Astrocyte (in vitro differentiated cells and primary cell): ENCODE results near the gene SFXN3. TPM values are rescaled to one million over a fixed set of nuclear protein-coding genes. Genes with fewer than 3 reads are reported as not detected.

Experiments used
- DNase-seq: peaks from one replicate; pipeline ENCODE4 v3.0.0-alpha.2; 2010; ENCODE audit warnings: low read depth
- FAIRE-seq: peaks from 2 replicates; lab custom pipeline; 2011; peaks lifted over from hg19 to GRCh38; lab: Jason Lieb, UNC
- H2AFZ ChIP-seq: 2 replicates; pipeline ENCODE4 v1.6.0; 2012; ENCODE audit warnings: low read depth, low read length, inconsistent platforms
- H3K27ac ChIP-seq: 2 replicates; pipeline ENCODE4 v1.5.1; 2011; ENCODE audit warnings: low read depth, low read length, inconsistent platforms
- H3K27me3 ChIP-seq: 2 replicates; pipeline ENCODE4 v1.6.0; 2011; ENCODE audit warnings: low read length, inconsistent platforms; ENCODE audit not compliant: insufficient read depth
- H3K36me3 ChIP-seq: 2 replicates; pipeline ENCODE4 v1.5.1; 2011; ENCODE audit warnings: low read length, inconsistent platforms; ENCODE audit not compliant: insufficient read depth
- H3K4me1 ChIP-seq: 2 replicates; pipeline ENCODE4 v1.5.1; 2011; ENCODE audit warnings: low read length, inconsistent platforms; ENCODE audit not compliant: insufficient read depth
- H3K4me2 ChIP-seq: 2 replicates; pipeline ENCODE4 v1.6.0; 2012; ENCODE audit warnings: low read length, inconsistent platforms
- H3K4me3 ChIP-seq: 2 replicates; pipeline ENCODE4 v1.5.1; 2011; ENCODE audit warnings: low read depth, mild to moderate bottlenecking, low read length, inconsistent platforms; ENCODE audit not compliant: insufficient read depth
- H3K79me2 ChIP-seq: 2 replicates; pipeline ENCODE4 v1.6.0; 2012; ENCODE audit warnings: mild to moderate bottlenecking, low read length, inconsistent platforms; ENCODE audit not compliant: insufficient read depth
- H3K9ac ChIP-seq: 2 replicates; pipeline ENCODE4 v1.6.0; 2012; ENCODE audit warnings: mild to moderate bottlenecking, low read length, inconsistent platforms
- H3K9me3 ChIP-seq: 2 replicates; pipeline ENCODE4 v1.5.1; 2012; ENCODE audit warnings: low read depth, mild to moderate bottlenecking, low read length, inconsistent platforms; ENCODE audit not compliant: insufficient read depth
- H4K20me1 ChIP-seq: 2 replicates; pipeline ENCODE4 v1.6.0; 2012; ENCODE audit warnings: low read length, inconsistent platforms; ENCODE audit not compliant: insufficient read depth
- H3K27ac Mint-ChIP-seq: one replicate; pipeline ENCODE4 v1.8.0; 2021; ENCODE audit warnings: mild to moderate bottlenecking, mixed read lengths; ENCODE audit not compliant: unreplicated experiment
- H3K27me3 Mint-ChIP-seq: one replicate; pipeline ENCODE4 v1.8.0; 2021; ENCODE audit warnings: low read depth, mixed read lengths; ENCODE audit not compliant: unreplicated experiment
- H3K36me3 Mint-ChIP-seq: one replicate; pipeline ENCODE4 v1.8.0; 2021; ENCODE audit warnings: low read depth, mixed read lengths; ENCODE audit not compliant: unreplicated experiment
- H3K4me1 Mint-ChIP-seq: one replicate; pipeline ENCODE4 v1.8.0; 2021; ENCODE audit warnings: low read depth, mixed read lengths; ENCODE audit not compliant: unreplicated experiment
- H3K4me3 Mint-ChIP-seq: one replicate; pipeline ENCODE4 v1.8.0; 2021; ENCODE audit warnings: mild to moderate bottlenecking, moderate library complexity, mixed read lengths; ENCODE audit not compliant: unreplicated experiment
- H3K9me3 Mint-ChIP-seq: one replicate; pipeline ENCODE4 v1.8.0; 2021; ENCODE audit warnings: mild to moderate bottlenecking, mixed read lengths; ENCODE audit not compliant: unreplicated experiment
- EZH2 ChIP-seq: IDR thresholded peaks from 2 replicates; pipeline ENCODE4 v1.6.1; 2012; ENCODE audit warnings: mild to moderate bottlenecking, low read length, inconsistent platforms; ENCODE audit not compliant: insufficient read depth
- total RNA-seq: library from RNA; stranded (reverse); gene quantifications from 2 replicates; pipeline ENCODE4 v1.2.1, GENCODE V29; 2021
- TF ChIP-seq, protein P1 (sequence below): IDR thresholded peaks from 2 replicates; pipeline ENCODE4 v1.5.1; 2011; ENCODE audit warnings: low read depth, mild to moderate bottlenecking, inconsistent platforms, low read length, moderate library complexity; ENCODE audit not compliant: insufficient read depth

Gene SFXN3
- total RNA-seq, 1 donor from 2014 or later: 68.3 TPM

DNA sequence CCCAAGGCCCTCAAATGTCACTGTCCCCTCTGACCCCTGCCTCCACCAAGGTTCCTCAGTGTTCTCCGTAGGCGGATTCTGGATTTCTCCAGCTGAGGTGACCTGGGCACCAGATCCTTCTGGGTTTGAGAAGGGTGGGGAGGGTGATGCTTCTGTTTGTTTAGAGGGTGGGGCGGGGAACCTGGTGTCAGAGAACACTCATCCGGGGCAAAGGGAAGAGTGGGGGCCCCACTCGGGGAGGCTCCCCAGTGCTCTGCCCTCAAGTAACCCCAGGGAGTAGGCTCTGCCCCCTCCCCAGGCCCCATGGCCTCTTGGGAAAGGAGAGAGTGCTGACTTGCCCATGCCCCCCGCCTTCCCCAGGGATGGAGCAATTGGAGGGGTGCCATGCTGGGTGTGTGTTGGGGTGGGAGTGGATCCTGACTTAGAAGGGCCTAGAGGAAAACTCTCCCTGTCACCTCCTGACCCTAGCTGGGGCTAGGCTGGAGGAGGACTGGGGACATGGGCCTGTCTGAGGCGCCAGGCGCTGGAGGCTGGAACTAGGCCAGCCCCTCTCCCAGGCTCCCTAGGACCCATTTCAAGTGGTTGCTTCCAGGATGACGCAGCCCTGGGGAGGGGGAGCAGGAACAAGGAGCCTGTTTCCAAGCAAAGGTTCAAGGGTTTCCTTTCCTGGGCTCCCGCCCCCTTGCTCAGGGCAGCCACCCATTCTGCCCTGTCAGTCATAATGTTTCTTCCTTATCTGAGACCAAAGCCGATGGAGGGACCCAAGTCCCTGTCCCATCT, 58.7 kb downstream of the SFXN3 start:
- Histone ChIP-seq H4K20me1 (no peaks in the 10 kb centered on the region), H3K27me3 (peaks cover 61% of the 10 kb centered on the region), H3K36me3 (no peaks in the 10 kb centered on the region), H3K4me1 (no peaks in the 10 kb centered on the region), H2AFZ (no peak overlapping the region), H3K9ac (no peak overlapping the region), H3K4me3 (no peak overlapping the region), H3K9me3 (no peaks in the 10 kb centered on the region), H3K79me2 (no peaks in the 10 kb centered on the region), H3K4me2 (no peak overlapping the region), H3K27ac (no peak overlapping the region)
- FAIRE-seq: no peak
- Mint-ChIP-seq H3K4me3 (no peak overlapping the region), H3K27ac (no peak overlapping the region), H3K9me3 (no peaks in the 10 kb centered on the region), H3K27me3 (peaks cover 77% of the 10 kb centered on the region), H3K36me3 (no peaks in the 10 kb centered on the region), H3K4me1 (peaks cover 2% of the 10 kb centered on the region)
- TF ChIP-seq, protein P1, sequence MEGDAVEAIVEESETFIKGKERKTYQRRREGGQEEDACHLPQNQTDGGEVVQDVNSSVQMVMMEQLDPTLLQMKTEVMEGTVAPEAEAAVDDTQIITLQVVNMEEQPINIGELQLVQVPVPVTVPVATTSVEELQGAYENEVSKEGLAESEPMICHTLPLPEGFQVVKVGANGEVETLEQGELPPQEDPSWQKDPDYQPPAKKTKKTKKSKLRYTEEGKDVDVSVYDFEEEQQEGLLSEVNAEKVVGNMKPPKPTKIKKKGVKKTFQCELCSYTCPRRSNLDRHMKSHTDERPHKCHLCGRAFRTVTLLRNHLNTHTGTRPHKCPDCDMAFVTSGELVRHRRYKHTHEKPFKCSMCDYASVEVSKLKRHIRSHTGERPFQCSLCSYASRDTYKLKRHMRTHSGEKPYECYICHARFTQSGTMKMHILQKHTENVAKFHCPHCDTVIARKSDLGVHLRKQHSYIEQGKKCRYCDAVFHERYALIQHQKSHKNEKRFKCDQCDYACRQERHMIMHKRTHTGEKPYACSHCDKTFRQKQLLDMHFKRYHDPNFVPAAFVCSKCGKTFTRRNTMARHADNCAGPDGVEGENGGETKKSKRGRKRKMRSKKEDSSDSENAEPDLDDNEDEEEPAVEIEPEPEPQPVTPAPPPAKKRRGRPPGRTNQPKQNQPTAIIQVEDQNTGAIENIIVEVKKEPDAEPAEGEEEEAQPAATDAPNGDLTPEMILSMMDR: no peak
- TF ChIP-seq EZH2: no peak
- DNase-seq: no peak

DNA sequence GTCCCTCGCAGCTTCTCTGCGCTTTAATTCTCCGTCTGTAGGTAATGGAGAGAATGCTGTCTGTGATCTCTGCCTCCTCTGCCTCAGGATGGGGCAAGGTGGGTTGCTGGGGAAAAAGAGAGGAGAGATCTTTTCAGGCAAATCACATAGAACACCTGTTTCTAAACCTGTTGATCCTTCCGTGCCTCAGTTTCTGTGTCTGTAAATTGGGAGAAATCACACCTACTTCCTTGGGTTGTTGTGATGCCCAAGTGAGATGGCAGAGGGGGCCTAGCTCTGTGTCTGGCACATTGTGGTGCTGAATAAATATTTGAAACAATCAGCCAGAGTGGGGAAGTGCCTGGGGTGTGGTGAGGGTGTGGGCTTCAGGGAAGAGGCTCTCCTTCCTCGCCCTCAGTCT, 59.6 kb downstream of the SFXN3 start:
- H3K4me1 ChIP-seq: no peaks in the 10 kb centered on the region
- Mint-ChIP-seq H3K36me3 (no peaks in the 10 kb centered on the region), H3K4me3 (no peak overlapping the region), H3K4me1 (peaks cover 2% of the 10 kb centered on the region), H3K27ac (no peak overlapping the region), H3K9me3 (no peaks in the 10 kb centered on the region), H3K27me3 (peaks cover 73% of the 10 kb centered on the region)
- no peaks in the 10 kb centered on the region for H3K9me3 ChIP-seq
- no peak overlapping the region for H2AFZ ChIP-seq
- no peak overlapping the region for H3K27ac ChIP-seq
- H3K27me3 ChIP-seq: peaks cover 62% of the 10 kb centered on the region
- H3K36me3 ChIP-seq: no peaks in the 10 kb centered on the region
- no peak overlapping the region for H3K9ac ChIP-seq
- DNase-seq (no peak), FAIRE-seq (no peak)
- H3K4me2 ChIP-seq: no peak overlapping the region
- TF ChIP-seq, protein P1: no peak
- no peak for TF ChIP-seq EZH2
- no peaks in the 10 kb centered on the region for H4K20me1 ChIP-seq
- H3K4me3 ChIP-seq: no peak overlapping the region
- H3K79me2 ChIP-seq: no peaks in the 10 kb centered on the region

Other genes starting within 250 kb of the SFXN3 start
- 19.6 and 20.3 TPM in 2 replicates for gene SLF2, start 118.3 kb upstream of the SFXN3 start, total RNA-seq
- gene SEMA4G, start 61.7 kb upstream of the SFXN3 start, total RNA-seq: 5.9 and 7.1 TPM in 2 replicates
- gene MRPL43, start 43.7 kb upstream of the SFXN3 start, total RNA-seq: 61.3 and 75.1 TPM in 2 replicates
- 12.9 TPM in 2 replicates for gene TWNK, start 43.7 kb upstream of the SFXN3 start, total RNA-seq
- gene LZTS2, start 31.4 kb upstream of the SFXN3 start, total RNA-seq: 69.9 and 73.9 TPM in 2 replicates
- gene PDZD7, start 105 bp upstream of the SFXN3 start, total RNA-seq: 2.2 and 4.5 TPM in 2 replicates
- gene KAZALD1, start 30.8 kb downstream of the SFXN3 start, total RNA-seq: 8.1 and 9.6 TPM in 2 replicates
- not detected in 2 replicates for gene TLX1, start 100.1 kb downstream of the SFXN3 start, total RNA-seq
- not detected in 2 replicates for gene LBX1, start 198.2 kb downstream of the SFXN3 start, total RNA-seq